ENCODE results near the gene ESCO1. TPM values are rescaled to one million over a fixed set of nuclear protein-coding genes. Genes with fewer than 3 reads are reported as not detected.
"Not testable (repeated sequence)": the region's sequence is repeated elsewhere in the genome, so short reads cannot be mapped to it uniquely, and the experiment has no call there.

ESCO1 gene
- total RNA-seq, 2 experiments from 2014 or later = 18.6 to 22.0 TPM

DNA sequence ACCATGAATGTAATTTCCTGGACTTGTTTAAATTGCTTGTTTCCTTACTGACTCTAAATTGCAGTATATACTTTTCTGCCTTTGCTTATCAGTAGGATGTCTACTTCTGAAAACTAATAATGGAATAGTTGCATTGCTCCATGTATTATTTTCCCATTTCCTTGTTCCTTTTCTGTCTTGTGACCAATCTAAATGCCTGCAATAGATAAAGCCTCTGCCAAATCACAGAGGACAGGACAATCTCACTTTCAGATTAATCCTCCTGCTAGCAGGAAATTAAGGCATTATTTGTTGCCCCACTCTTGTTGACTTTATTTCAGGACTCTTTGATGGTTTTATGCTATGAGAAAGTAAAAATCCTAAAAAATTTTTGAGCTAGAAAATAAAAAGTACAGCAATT lies 4.7 kb upstream of the ESCO1 start:
- no peak overlapping the region for H3K4me3 Mint-ChIP-seq
- H3K9me3 Mint-ChIP-seq = no peaks in the 10 kb centered on the region
- H3K36me3 Mint-ChIP-seq = no peaks in the 10 kb centered on the region
- intact Hi-C loops (cut with micrococcal nuclease) = no loop called here
- H3K4me1 Mint-ChIP-seq (ENCODE audit: low read depth) = peaks cover 7% of the 10 kb centered on the region
- POLR2A ChIA-PET = no interaction called here
- DNase-seq = no peak
- no peak overlapping the region for H3K27ac Mint-ChIP-seq
- H3K27me3 Mint-ChIP-seq = no peaks in the 10 kb centered on the region
- CTCF ChIA-PET = interaction anchor here (0.6 kb wide), 1 partner anchor 8 kb away, joined by 3 read pairs; no protein-coding TSS in a partner anchor

DNA sequence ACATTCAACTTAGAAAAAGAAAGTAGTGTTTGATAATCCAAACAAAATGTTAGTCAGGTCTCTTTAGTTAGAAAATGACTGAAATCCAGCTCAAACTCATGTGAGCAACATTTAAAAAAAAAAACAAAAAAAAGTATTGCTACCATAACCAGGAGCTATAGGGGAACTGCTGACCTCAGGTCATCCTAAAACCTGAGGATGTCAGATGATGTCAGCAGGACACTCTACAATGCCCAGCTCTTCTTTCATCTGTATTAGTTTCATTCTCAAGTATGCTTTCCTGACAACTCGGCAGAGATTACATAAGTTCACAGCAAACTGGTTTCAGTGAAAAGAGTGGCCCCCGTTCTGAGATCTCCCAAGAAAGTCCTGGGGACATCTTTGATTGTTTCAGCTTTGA lies 4.2 kb upstream of the ESCO1 start:
- Mint-ChIP-seq H3K9me3 (no peaks in the 10 kb centered on the region), H3K4me3 (no peak overlapping the region), H3K27me3 (no peaks in the 10 kb centered on the region), H3K4me1 (ENCODE audit: low read depth) (peaks cover 7% of the 10 kb centered on the region), H3K36me3 (peaks cover 1% of the 10 kb centered on the region), H3K27ac (no peak overlapping the region)
- POLR2A ChIA-PET = no interaction called here
- CTCF ChIA-PET = no interaction called here
- intact Hi-C loops (cut with micrococcal nuclease) = loop anchor here (5.0 kb wide), 1 partner anchor 117 kb away; no protein-coding TSS in a partner anchor
- no peak for DNase-seq

DNA sequence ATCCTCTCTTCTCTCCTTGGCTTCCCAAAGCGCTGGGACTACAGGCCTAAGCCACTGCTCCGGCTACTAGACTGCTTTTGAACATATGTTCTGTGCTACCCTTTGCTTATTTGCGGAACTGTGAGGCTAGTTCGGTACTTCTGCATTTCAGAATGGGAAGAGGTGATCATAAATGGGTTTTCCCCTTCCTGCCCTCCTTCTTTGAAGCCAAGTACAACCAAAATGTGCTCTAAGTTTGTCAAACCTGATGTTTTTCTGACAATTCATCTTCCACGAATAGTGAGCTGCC lies 1.7 kb upstream of the ESCO1 start:
- ChIA-PET CTCF (interaction anchor here (4.5 kb wide), 1 partner anchor 9 kb away, joined by 139 read pairs; the partner anchor contains the start of gene SNRPD1), POLR2A (interaction anchor here (1.1 kb wide), 1 partner anchor 8 kb away, joined by 4 read pairs; no protein-coding TSS in a partner anchor)
- no peak for DNase-seq
- intact Hi-C loops (cut with micrococcal nuclease) = loop anchor here (5.0 kb wide), 1 partner anchor 115 kb away; no protein-coding TSS in a partner anchor
- Mint-ChIP-seq H3K36me3 (peaks cover 2% of the 10 kb centered on the region), H3K4me1 (ENCODE audit: low read depth) (peaks cover 18% of the 10 kb centered on the region), H3K27ac (peak overlapping the region; percentile 57), H3K9me3 (no peaks in the 10 kb centered on the region), H3K27me3 (no peaks in the 10 kb centered on the region), H3K4me3 (no peak overlapping the region)

DNA sequence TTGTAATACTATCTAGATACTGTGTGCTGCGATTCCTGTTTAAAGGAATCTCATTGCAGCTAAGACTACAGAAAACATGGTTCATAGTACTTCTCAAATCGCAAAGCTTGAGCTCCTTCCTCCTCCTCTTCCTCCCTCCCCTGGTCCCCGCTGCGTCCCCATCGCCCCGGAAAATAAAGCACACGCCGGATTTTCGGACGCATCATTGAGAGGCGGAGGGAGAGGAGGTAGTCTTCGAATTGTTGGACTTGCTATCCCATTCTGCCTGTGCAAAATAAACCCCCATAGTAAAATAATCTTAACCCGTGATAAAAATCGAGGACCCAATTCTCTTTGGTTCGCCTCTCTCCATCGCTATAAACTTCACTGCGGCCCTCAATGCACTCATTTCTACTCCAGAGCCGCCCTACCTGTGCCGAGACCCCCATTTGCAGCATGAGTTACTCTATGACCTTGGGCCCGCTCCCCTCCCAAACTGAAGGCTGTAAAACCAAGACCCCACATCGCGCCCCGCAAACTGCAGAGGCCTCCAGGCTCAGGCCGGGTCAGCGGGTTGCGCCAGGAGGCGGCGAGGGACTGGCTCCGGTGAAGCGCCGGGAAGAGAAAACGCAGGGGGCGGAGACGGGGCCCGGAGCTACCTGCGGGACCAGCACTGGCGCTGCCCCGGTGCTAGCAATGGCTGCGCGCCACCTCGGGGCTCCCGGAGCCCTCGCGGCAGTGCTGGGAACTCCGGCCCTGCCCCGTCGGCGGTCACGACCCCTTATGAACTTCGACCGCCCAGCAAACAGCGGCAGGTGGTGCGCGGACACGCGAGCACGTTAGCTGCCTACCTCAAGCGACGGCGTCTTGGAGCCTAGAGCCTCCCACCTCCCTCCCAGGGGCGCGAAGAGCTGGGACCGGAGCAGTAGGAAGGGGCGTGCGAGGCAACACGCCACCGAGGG lies 649 bp downstream of the ESCO1 start:
- peak; percentile 70 for DNase-seq
- POLR2A ChIA-PET = interaction anchor here (0.9 to 2.6 kb wide), 10 partner anchors 12 to 488 kb away, joined by 3 to 49 read pairs (median 4); partner anchors contain the start of genes ABHD3, MIB1, ROCK1 and SNRPD1
- Mint-ChIP-seq H3K27ac (peak overlapping the region; percentile 97), H3K9me3 (no peaks in the 10 kb centered on the region), H3K27me3 (no peaks in the 10 kb centered on the region), H3K4me3 (peak overlapping the region; percentile 93), H3K4me1 (ENCODE audit: low read depth) (peaks cover 22% of the 10 kb centered on the region), H3K36me3 (peaks cover 2% of the 10 kb centered on the region)
- CTCF ChIA-PET = interaction anchor here (0.8 to 4.5 kb wide), 33 partner anchors 12 to 1853 kb away, joined by 3 to 139 read pairs (median 4); partner anchors contain the start of genes ABHD3, MIB1, RIOK3 and SNRPD1
- intact Hi-C loops (cut with micrococcal nuclease) = loop anchor here (1.0 to 5.0 kb wide), 6 partner anchors 12 to 489 kb away; partner anchors contain the start of genes ABHD3, MIB1, ROCK1 and SNRPD1

DNA sequence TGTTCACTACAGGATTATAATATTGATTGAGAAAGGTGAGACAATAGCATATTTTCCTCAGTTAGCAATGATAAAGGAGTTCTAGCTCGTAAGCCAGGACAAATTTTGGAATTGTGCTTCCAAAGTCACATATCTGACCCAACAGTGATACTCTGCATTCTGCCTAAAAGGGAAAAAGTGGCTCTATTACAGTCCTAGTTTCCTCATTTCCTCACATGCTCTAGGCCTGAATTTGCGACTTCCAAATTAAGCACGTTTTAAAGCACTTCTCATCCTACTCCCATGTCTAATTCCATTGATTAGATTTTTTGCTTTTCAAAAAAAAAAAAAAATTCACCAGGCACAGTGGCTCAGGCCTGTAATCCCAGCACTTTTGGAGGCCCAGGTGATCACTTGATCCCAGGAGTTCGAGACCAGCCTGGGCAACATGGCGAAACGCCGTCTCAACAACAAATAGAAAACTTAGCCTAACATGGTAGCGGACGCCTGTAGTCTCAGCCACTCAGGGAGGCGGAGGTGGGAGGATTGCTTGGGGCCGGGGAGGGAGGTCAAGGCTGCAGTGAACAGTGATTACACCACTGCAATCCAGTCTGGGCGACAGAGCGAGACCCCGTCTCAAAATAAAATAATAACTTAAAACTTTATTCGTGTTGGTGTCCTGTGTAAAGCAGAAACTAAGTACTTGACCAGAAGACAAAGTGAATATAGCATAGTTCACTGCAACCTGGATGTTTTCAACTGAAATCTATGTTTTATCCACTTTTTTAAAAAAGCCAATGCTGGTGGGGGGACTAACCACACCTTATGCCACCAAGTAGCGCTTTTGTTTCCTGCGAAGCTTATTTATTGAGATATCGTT lies 1.5 kb downstream of the ESCO1 start:
- Mint-ChIP-seq H3K36me3 (peaks cover 3% of the 10 kb centered on the region), H3K27ac (peak overlapping the region; percentile 97), H3K4me3 (peak overlapping the region; percentile 93), H3K4me1 (ENCODE audit: low read depth) (peaks cover 24% of the 10 kb centered on the region), H3K27me3 (no peaks in the 10 kb centered on the region), H3K9me3 (no peaks in the 10 kb centered on the region)
- no peak for DNase-seq
- intact Hi-C loops (cut with micrococcal nuclease) = no loop called here
- POLR2A ChIA-PET = interaction anchor here (1.1 to 2.6 kb wide), 3 partner anchors 12 to 143 kb away, joined by 3 to 49 read pairs (median 6); partner anchors contain the start of genes MIB1 and SNRPD1
- CTCF ChIA-PET = interaction anchor here (2.5 to 4.5 kb wide), 2 partner anchors 13 to 110 kb away, joined by 11 to 139 read pairs; partner anchors contain the start of gene SNRPD1

DNA sequence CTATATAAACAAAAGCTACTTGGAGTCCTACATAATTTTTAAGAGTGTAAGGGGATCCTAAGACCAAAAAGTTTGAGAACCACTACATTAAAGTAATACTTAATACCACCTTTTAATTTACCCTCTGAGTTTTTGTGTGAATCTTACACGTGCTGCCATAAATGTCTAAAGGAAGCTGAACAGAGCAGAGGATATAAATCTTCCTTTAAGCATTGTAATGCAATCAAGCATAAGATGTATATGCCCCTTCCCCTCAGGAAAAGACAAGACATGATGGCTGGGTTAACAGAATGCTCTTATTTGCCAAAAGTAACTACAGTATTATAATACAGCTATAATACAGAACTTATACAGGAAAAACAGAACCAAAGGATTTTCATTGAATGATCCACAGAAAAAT lies 2.9 kb downstream of the ESCO1 start:
- no peak overlapping the region for H3K27ac Mint-ChIP-seq
- peaks cover 29% of the 10 kb centered on the region for H3K4me1 Mint-ChIP-seq (ENCODE audit: low read depth)
- POLR2A ChIA-PET = no interaction called here
- peaks cover 5% of the 10 kb centered on the region for H3K36me3 Mint-ChIP-seq
- no peaks in the 10 kb centered on the region for H3K9me3 Mint-ChIP-seq
- H3K4me3 Mint-ChIP-seq = no peak overlapping the region
- no peaks in the 10 kb centered on the region for H3K27me3 Mint-ChIP-seq
- DNase-seq = no peak
- intact Hi-C loops (cut with micrococcal nuclease) = no loop called here
- CTCF ChIA-PET = no interaction called here

GRCh38 chr18:21593540-21594257 lies 6.8 kb downstream of the ESCO1 start:
- Mint-ChIP-seq H3K27ac (no peak overlapping the region), H3K4me3 (no peak overlapping the region), H3K36me3 (peaks cover 4% of the 10 kb centered on the region), H3K9me3 (no peaks in the 10 kb centered on the region), H3K4me1 (ENCODE audit: low read depth) (peaks cover 38% of the 10 kb centered on the region), H3K27me3 (no peaks in the 10 kb centered on the region)
- DNase-seq = peak; percentile 35
- intact Hi-C loops (cut with micrococcal nuclease) = no loop called here
- ChIA-PET CTCF (interaction anchor here (1.0 kb wide), 2 partner anchors 12 to 402 kb away, joined by 3 read pairs; no protein-coding TSS in a partner anchor), POLR2A (interaction anchor here (1.0 kb wide), 1 partner anchor 9 kb away, joined by 4 read pairs; no protein-coding TSS in a partner anchor)

- H3K36me3 Mint-ChIP-seq; H3K4me3 Mint-ChIP-seq; H3K27ac Mint-ChIP-seq; POLR2A ChIA-PET; CTCF ChIA-PET; H3K9me3 Mint-ChIP-seq; intact Hi-C loops (cut with micrococcal nuclease); DNase-seq; H3K27me3 Mint-ChIP-seq: not testable (repeated sequence)
- H3K4me1 Mint-ChIP-seq (ENCODE audit: low read depth) = peaks cover 34% of the 10 kb centered on the region
Measured at GRCh38 chr18:21592361-21592760, 8.1 kb downstream of the ESCO1 start.

DNA sequence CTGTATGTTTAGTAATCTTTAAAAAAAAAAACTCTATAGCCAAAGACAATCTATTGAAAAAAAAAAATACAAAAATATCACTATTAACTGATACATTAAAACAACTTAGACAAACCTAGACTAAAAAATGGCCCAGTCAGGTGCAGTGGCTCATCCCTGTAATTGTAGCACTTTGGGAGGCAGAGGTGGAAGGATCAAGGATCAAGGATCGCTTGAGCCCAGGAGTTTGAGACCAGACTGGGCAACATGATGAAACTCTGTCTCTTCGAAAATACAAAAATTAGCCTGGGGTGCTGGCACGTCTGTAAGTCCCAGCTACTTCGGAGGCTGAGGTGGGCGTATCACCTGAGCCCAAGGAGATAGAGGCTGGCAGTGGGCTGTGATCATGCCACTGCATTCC lies 16.1 kb downstream of the ESCO1 start:
- Mint-ChIP-seq H3K4me1 (ENCODE audit: low read depth) (peaks cover 14% of the 10 kb centered on the region), H3K9me3 (no peaks in the 10 kb centered on the region), H3K4me3 (no peak overlapping the region), H3K27me3 (no peaks in the 10 kb centered on the region), H3K27ac (no peak overlapping the region), H3K36me3 (peaks cover 1% of the 10 kb centered on the region)
- ChIA-PET CTCF (no interaction called here), POLR2A (no interaction called here)
- intact Hi-C loops (cut with micrococcal nuclease) = no loop called here
- DNase-seq = no peak

GRCh38 chr18:21575656-21576055 lies 24.8 kb downstream of the ESCO1 start:
- Mint-ChIP-seq H3K27ac (no peak overlapping the region), H3K4me3 (no peak overlapping the region), H3K36me3 (peaks cover 42% of the 10 kb centered on the region), H3K4me1 (ENCODE audit: low read depth) (peaks cover 8% of the 10 kb centered on the region), H3K9me3 (no peaks in the 10 kb centered on the region), H3K27me3 (no peaks in the 10 kb centered on the region)
- CTCF ChIA-PET = interaction anchor here (0.8 kb wide), 1 partner anchor 25 kb away, joined by 3 read pairs; the partner anchor contains the start of gene ESCO1
- POLR2A ChIA-PET = no interaction called here
- intact Hi-C loops (cut with micrococcal nuclease) = no loop called here
- no peak for DNase-seq

DNA sequence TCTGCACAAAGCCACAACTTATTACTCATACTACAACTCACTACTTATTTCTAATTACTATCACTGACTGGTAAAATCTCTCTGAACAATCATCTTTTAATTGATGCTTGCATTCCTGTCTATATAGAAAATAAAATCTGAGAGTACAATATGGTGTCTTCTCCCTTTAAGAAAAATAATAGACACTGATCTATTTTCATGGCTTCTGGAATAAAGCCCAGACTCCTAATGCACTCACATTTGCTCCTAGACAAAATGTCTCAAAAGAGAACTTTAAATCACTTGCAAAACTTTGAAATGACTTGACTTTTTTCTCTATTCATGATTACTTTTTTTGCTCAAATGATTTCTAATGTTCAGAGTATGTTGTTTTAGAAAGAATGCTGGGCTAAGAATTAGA lies 28.7 kb downstream of the ESCO1 start:
- H3K4me1 Mint-ChIP-seq (ENCODE audit: low read depth) = peaks cover 3% of the 10 kb centered on the region
- CTCF ChIA-PET = no interaction called here
- no peak for DNase-seq
- no peak overlapping the region for H3K4me3 Mint-ChIP-seq
- intact Hi-C loops (cut with micrococcal nuclease) = no loop called here
- no peak overlapping the region for H3K27ac Mint-ChIP-seq
- H3K36me3 Mint-ChIP-seq = peaks cover 46% of the 10 kb centered on the region
- H3K9me3 Mint-ChIP-seq = no peaks in the 10 kb centered on the region
- POLR2A ChIA-PET = no interaction called here
- no peaks in the 10 kb centered on the region for H3K27me3 Mint-ChIP-seq

Measured in activated CD4-positive, alpha-beta memory T cell treated with anti-CD3 and anti-CD28 coated beads for 36 hours (primary cell).